K562 (cell line): ENCODE measurements around the gene WDPCP. TPM values are rescaled to one million over a fixed set of nuclear protein-coding genes. Genes with fewer than 3 reads are reported as not detected.

Experiments used
- ATAC-seq: fragments of 200-7000 bp; cut with Tn5 transposase; 3 replicates; pipeline ENCODE4 v1.9.1; 2020; ENCODE audit warnings: moderate library complexity
- BruUV-seq: library from RNA; stranded (reverse); fragments of 400-500 nt; replicated peaks from 2 replicates; lab custom pipeline; 2021; lab: Mats Ljungman, UMichigan
- CTCF ChIA-PET: fragments of 300-600 bp; formaldehyde crosslinking; extraction: SDS; loops from one replicate; lab custom pipeline; 2021; ENCODE audit warnings: low intra/inter-chr PET ratio; lab: Yijun Ruan, JAX
- POLR2A ChIA-PET: fragments of 300-600, 350-650 bp; sonication (Branson Sonifier 250); formaldehyde crosslinking; extraction: SDS; loops from one replicate; lab custom pipeline; 2021; ENCODE audit warnings: antibody characterized with exemption, inconsistent platforms; lab: Yijun Ruan, JAX
- DNase-seq, 4 experiments: peaks; one replicate each; pipeline versions ENCODE4 v3.0.0 to v3.0.0-alpha.2; 2011 to 2018; ENCODE audit warnings: low spot score in 3 of 4, mixed read lengths in 3 of 4; ENCODE audit errors: extremely low read depth in 1 of 4
- FAIRE-seq: peaks from 2 replicates; lab custom pipeline; 2011; peaks lifted over from hg19 to GRCh38; lab: Jason Lieb, UNC
- H2AFZ ChIP-seq: 2 replicates; pipeline ENCODE4 v1.6.0; 2011; ENCODE audit warnings: low read depth, low read length, control low read depth, inconsistent platforms
- H3K27ac ChIP-seq: fragments of 200-600 bp; 3 replicates; pipeline ENCODE4 v1.8.0; 2011; ENCODE audit warnings: low read depth, mild to moderate bottlenecking, control low read depth, inconsistent platforms, low read length, moderate library complexity, mixed read lengths; ENCODE audit errors: extremely low read depth
- H3K27me3 ChIP-seq, 2 experiments: fragments of 300-600 bp in 1 of 2; 2 replicates in 1 of 2; 3 replicates in 1 of 2; pipeline versions ENCODE4 v1.6.0 to v1.8.0; 2011; ENCODE audit warnings: inconsistent platforms in 2 of 2, low read length in 2 of 2, mild to moderate bottlenecking in 1 of 2, mixed read lengths in 1 of 2, moderate library complexity in 1 of 2; ENCODE audit not compliant: control insufficient read depth in 2 of 2, insufficient read depth in 2 of 2
- H3K36me3 ChIP-seq: fragments of 300-600 bp; 3 replicates; pipeline ENCODE4 v1.8.0; 2011; ENCODE audit warnings: mild to moderate bottlenecking, low read length, inconsistent platforms; ENCODE audit not compliant: control insufficient read depth, insufficient read depth
- H3K4me1 ChIP-seq, 2 experiments: fragments of 200-600 bp in 1 of 2; replicated peaks in 1 of 2; 2 replicates in 1 of 2; 3 replicates in 1 of 2; pipeline versions ENCODE4 v1.5.1 to v1.8.0; 2011; ENCODE audit warnings: inconsistent platforms in 2 of 2, low read length in 2 of 2, mild to moderate bottlenecking in 1 of 2, mixed read lengths in 1 of 2, moderate library complexity in 1 of 2; ENCODE audit not compliant: control insufficient read depth in 2 of 2, insufficient read depth in 2 of 2
- H3K4me2 ChIP-seq: 2 replicates; pipeline ENCODE4 v1.6.1; 2011; ENCODE audit warnings: low read length, control low read depth, inconsistent platforms, mixed read lengths; ENCODE audit not compliant: insufficient read depth
- H3K4me3 ChIP-seq: fragments of 200-600 bp; sonication (generic), shearing (Covaris generic); 2 replicates; pipeline ENCODE4 v1.5.1; 2016; ENCODE audit warnings: control low read depth, inconsistent platforms
- H3K79me2 ChIP-seq: fragments of 200-600 bp; 3 replicates; pipeline ENCODE4 v1.8.0; 2011; ENCODE audit warnings: low read length, inconsistent platforms; ENCODE audit not compliant: control insufficient read depth, insufficient read depth
- H3K9ac ChIP-seq, 2 experiments: 2 replicates each; pipeline versions ENCODE4 v1.6.0 to v1.6.1; 2011; ENCODE audit warnings: low read depth in 2 of 2, low read length in 2 of 2, control low read depth in 1 of 2, inconsistent platforms in 1 of 2, mild to moderate bottlenecking in 1 of 2, mixed read lengths in 1 of 2; ENCODE audit not compliant: insufficient read depth in 1 of 2
- H3K9me1 ChIP-seq: one replicate; pipeline ENCODE4 v1.6.0; 2011; ENCODE audit warnings: inconsistent platforms, mild to moderate bottlenecking, low read length, moderate library complexity; ENCODE audit not compliant: control insufficient read depth, insufficient read depth
- H3K9me3 ChIP-seq: replicated peaks from 2 replicates; pipeline ENCODE4 v1.5.1; 2011; ENCODE audit warnings: low read depth, low read length, inconsistent platforms; ENCODE audit not compliant: control insufficient read depth, insufficient read depth
- H4K20me1 ChIP-seq: replicated peaks from 2 replicates; pipeline ENCODE4 v1.6.1; 2011; ENCODE audit warnings: low read length, inconsistent platforms, mixed read lengths; ENCODE audit not compliant: control insufficient read depth, insufficient read depth
- GATAD2A ChIP-seq: fragments of 450-650 bp; IDR thresholded peaks from 2 replicates; pipeline ENCODE4 v1.6.1; 2017
- NFIC ChIP-seq: fragments of 450-650 bp; IDR thresholded peaks from 2 replicates; pipeline ENCODE4 v1.6.1; 2017; ENCODE audit warnings: mild to moderate bottlenecking, inconsistent platforms
- NFYB ChIP-seq: IDR thresholded peaks from 2 replicates; pipeline ENCODE4 v1.6.1; 2011; ENCODE audit warnings: mild to moderate bottlenecking, moderate library complexity; ENCODE audit not compliant: insufficient read length; ENCODE audit errors: extremely low read depth
- PTBP1 ChIP-seq: fragments of 200-400 bp; formaldehyde crosslinking; IDR thresholded peaks from 2 replicates; pipeline ENCODE4 v1.6.1; 2017; ENCODE audit warnings: low read depth, low read length
- RFX1 ChIP-seq: fragments of 450-650 bp; IDR thresholded peaks from 2 replicates; pipeline ENCODE4 v1.6.1; 2016; ENCODE audit warnings: mild to moderate bottlenecking, moderate library complexity
- TEAD1 ChIP-seq, 2 experiments: fragments of 450-650 bp in 1 of 2; sonication (generic) in 1 of 2; formaldehyde crosslinking; IDR thresholded peaks; 2 replicates each; pipeline versions ENCODE4 v1.4.0 to v1.8.0; 2020 to 2022; ENCODE audit warnings: mild to moderate bottlenecking in 2 of 2, missing genetic modification reagents in 1 of 2
- U2AF2 ChIP-seq: fragments of 200-400 bp; formaldehyde crosslinking; optimal IDR thresholded peaks from 2 replicates; pipeline ENCODE3; 2017; ENCODE audit warnings: low read depth, mild to moderate bottlenecking, low read length
- WHSC1 ChIP-seq: IDR thresholded peaks from one replicate; pipeline ENCODE4 v1.6.1; 2012; ENCODE audit warnings: low read length, control low read depth, inconsistent platforms
- ZBTB49 ChIP-seq: sonication (generic); formaldehyde crosslinking; IDR thresholded peaks from 2 replicates; pipeline ENCODE4 v1.8.0; 2022; ENCODE audit warnings: missing genetic modification reagents, mild to moderate bottlenecking, borderline replicate concordance
- ZFP1 ChIP-seq: fragments of 450-650 bp; formaldehyde crosslinking; IDR thresholded peaks from 2 replicates; pipeline ENCODE4 v1.4.0; 2020; ENCODE audit warnings: mild to moderate bottlenecking, mixed read lengths
- ZFX ChIP-seq: sonication (generic); formaldehyde crosslinking; IDR thresholded peaks from 2 replicates; pipeline ENCODE4 v1.8.0; 2022; ENCODE audit warnings: mild to moderate bottlenecking, missing genetic modification reagents, moderate library complexity
- ZKSCAN8 ChIP-seq: fragments of 200-800 bp; sonication (Bioruptor generic); IDR thresholded peaks from 2 replicates; pipeline ENCODE4 v1.6.1; 2016; ENCODE audit warnings: missing genetic modification characterization, missing compliant biosample characterization
- WGBS: fragments of 100-300 bp; shearing (Covaris generic); methylation state at CpG from one replicate; pipeline ENCODE4 v1.1.6; 2016; ENCODE audit warnings: low coverage, mixed read lengths; ENCODE audit not compliant: insufficient coverage; ENCODE audit errors: missing lambda C conversion rate; 5-methylcytosine and 5-hydroxymethylcytosine counted together
- in situ Hi-C: fragments of 300-500 bp; cut with MboI; formaldehyde crosslinking; loops from 4 replicates; pipeline ENCODE4 v1.15.0; 2018; ENCODE audit warnings: inconsistent platforms, mixed read lengths
- intact Hi-C: fragments of 100-400 bp; cut with micrococcal nuclease; formaldehyde crosslinking; loops from 2 replicates; pipeline ENCODE4 v1.14.2; 2022
- polyA plus RNA-seq, 8 experiments: library from polyadenylated mRNA; depleted of rRNA in 4 of 8; stranded (reverse) in 5 of 8; unstranded in 3 of 8; fragments of >200 nt; fragmentation: Nextera tagmentation in 2 of 8; fragmentation: Illumina TruSeq in 1 of 8; extraction: Ambion mirVana in 2 of 8; extraction: Trizol in 1 of 8; gene quantifications; 2 replicates each; pipeline versions ENCODE4 v1.2.1 to v1.2.3, GENCODE V29; 2011 to 2014; ENCODE audit warnings: inconsistent platforms in 1 of 8, missing spikeins in 1 of 8
- total RNA-seq, 7 experiments: library from RNA; depleted of rRNA in 6 of 7; stranded (reverse); fragments of >200 nt in 6 of 7; fragmentation: Illumina TruSeq in 2 of 7; extraction: Trizol in 2 of 7; gene quantifications; 2 replicates each; pipeline versions ENCODE4 v1.2.1 to v1.2.3, GENCODE V29; 2011 to 2021; ENCODE audit warnings: low replicate concordance in 1 of 7

The WDPCP gene
- total and polyA plus RNA-seq, 9 of the 15 experiments (the other 6 are each of a cell fraction or from before 2014, with no cell fraction given) = 1.4 to 6.4 (median 5.5) TPM

- peak; percentile 29; the same call in 1 of the 2 replicates for TF ChIP-seq ZFP1 (CRISPR knock-in tag)
- no peak for TF ChIP-seq NFYB
- Histone ChIP-seq H2AFZ (no peak overlapping the region), H3K4me3 (no peak overlapping the region), H3K9me1 (no peaks in the 10 kb centered on the region), H3K4me1 (no peaks in the 10 kb centered on the region; a peak in 1 of 5 replicates), H3K27ac (no peak overlapping the region), H3K27me3 (no peaks in the 10 kb centered on the region), H3K9me3 (no peaks in the 10 kb centered on the region), H3K9ac (no peak overlapping the region), H4K20me1 (no peaks in the 10 kb centered on the region), H3K4me2 (no peak overlapping the region), H3K79me2 (no peaks in the 10 kb centered on the region), H3K36me3 (no peaks in the 10 kb centered on the region)
- in situ Hi-C loops = no loop called here
- no peak for FAIRE-seq
- POLR2A ChIA-PET = interaction anchor here (0.6 kb wide), 1 partner anchor 849 kb away, joined by 3 read pairs; no protein-coding TSS in a partner anchor
- CTCF ChIA-PET = no interaction called here
- no peak for ATAC-seq
- BruUV-seq = no TSS peak
- intact Hi-C loops = no loop called here
- no peak for DNase-seq
- WGBS = 0% methylated on average over 1 of the region's 1 CpG
Measured at GRCh38 chr2:63520793-63521192, 67.5 kb downstream of the WDPCP start.

GRCh38 chr2:63514781-63515180, 73.5 kb downstream of the WDPCP start:
- FAIRE-seq = no peak
- Histone ChIP-seq H3K79me2 (no peaks in the 10 kb centered on the region), H3K9me1 (no peaks in the 10 kb centered on the region), H3K9ac (no peak overlapping the region), H3K4me2 (no peak overlapping the region), H2AFZ (no peak overlapping the region), H3K4me1 (no peaks in the 10 kb centered on the region), H3K27me3 (no peaks in the 10 kb centered on the region), H3K4me3 (no peak overlapping the region), H3K36me3 (no peaks in the 10 kb centered on the region), H3K27ac (no peak overlapping the region), H3K9me3 (no peaks in the 10 kb centered on the region), H4K20me1 (no peaks in the 10 kb centered on the region)
- CTCF ChIA-PET = no interaction called here
- BruUV-seq = no TSS peak
- in situ Hi-C loops (no loop called here), intact Hi-C loops (no loop called here)
- POLR2A ChIA-PET = no interaction called here
- TF ChIP-seq U2AF2 (no peak), PTBP1 (no peak), ZFX (CRISPR knock-in tag) (no peak), ZBTB49 (CRISPR knock-in tag) (no peak), NFIC (no peak), WHSC1 (no peak), TEAD1 (CRISPR knock-in tag; IDR thresholded peaks at IDR 0.05) (no peak), GATAD2A (no peak), ZKSCAN8 (CRISPR knock-in tag) (no peak), RFX1 (no peak)
- no peak for ATAC-seq
- DNase-seq = no peak
